Kidney (tissue), 22 donors: ENCODE measurements around the gene FAM174A. TPM values are rescaled to one million over a fixed set of nuclear protein-coding genes. Genes with fewer than 3 reads are reported as not detected.

Experiments used
- DNase-seq, 5 donors: peaks; one replicate each; pipeline ENCODE4 v3.0.0-alpha.2; 2013 to 2020
- FAIRE-seq: peaks from 2 replicates; lab custom pipeline; 2012; peaks lifted over from hg19 to GRCh38; lab: Jason Lieb, UNC
- H3K27ac ChIP-seq, 2 donors: one replicate each; pipeline ENCODE4 v1.7.0; 2013; ENCODE audit warnings: low read depth in 2 of 2, low read length in 2 of 2, inconsistent platforms in 1 of 2
- H3K27me3 ChIP-seq: one replicate; pipeline ENCODE4 v1.7.1; 2013; ENCODE audit warnings: low read length, inconsistent platforms; ENCODE audit not compliant: control insufficient read depth, insufficient read depth
- H3K36me3 ChIP-seq, 3 donors: one replicate each; pipeline versions ENCODE4 v1.7.0 to v1.7.1; 2013; ENCODE audit warnings: low read length in 3 of 3, control low read depth in 1 of 3, inconsistent platforms in 1 of 3; ENCODE audit not compliant: insufficient read depth in 3 of 3, control insufficient read depth in 2 of 3
- H3K4me1 ChIP-seq, 3 donors: one replicate each; pipeline versions ENCODE4 v1.7.0 to v1.7.1; 2013; ENCODE audit warnings: low read length in 3 of 3, inconsistent platforms in 1 of 3, low read depth in 1 of 3; ENCODE audit not compliant: control insufficient read depth in 2 of 3, insufficient read depth in 2 of 3
- H3K4me3 ChIP-seq, 3 donors: one replicate each; pipeline versions ENCODE4 v1.7.0 to v1.8.1; 2013; ENCODE audit warnings: low read length in 3 of 3, control low read depth in 1 of 3, inconsistent platforms in 1 of 3
- H3K9ac ChIP-seq, 3 donors: one replicate each; pipeline versions ENCODE4 v1.7.0 to v1.7.1; 2013; ENCODE audit warnings: low read length in 3 of 3, control low read depth in 1 of 3, inconsistent platforms in 1 of 3
- H3K9me3 ChIP-seq, 3 donors: one replicate each; pipeline versions ENCODE4 v1.7.0 to v1.7.1; 2013; ENCODE audit warnings: low read length in 3 of 3, control low read depth in 1 of 3, inconsistent platforms in 1 of 3; ENCODE audit not compliant: control insufficient read depth in 2 of 3, insufficient read depth in 1 of 3
- intact Hi-C: fragments of 100-400 bp; cut with DNase I; formaldehyde crosslinking; loops from one replicate; pipeline ENCODE4 v1.11.1; 2022
- long read RNA-seq, 10 donors: library from polyadenylated mRNA in 1 of 10; unstranded in 1 of 10; transcript quantifications; one replicate each; pipeline ENCODE4 v2.0.0 and lab custom pipeline, GENCODE V29; 2021 to 2026
- polyA plus RNA-seq: library from polyadenylated mRNA; stranded (reverse); fragments of 350-450 nt; fragmentation: Illumina TruSeq; extraction: RNeasy Lipid Tissue Mini Kit (QIAGEN cat#74804); gene quantifications from one replicate; pipeline ENCODE4 v1.2.3, GENCODE V29; 2014; ENCODE audit warnings: low read depth, low replicate concordance; ENCODE audit not compliant: insufficient read depth
- total RNA-seq: library from RNA; stranded (reverse); fragmentation: NEBNext Ultra II Directional; extraction: Animal tissue kit (Norgen Biotek cat#: 25700); gene quantifications from one replicate; pipeline ENCODE4 v1.2.1, GENCODE V29; 2021
- TF ChIP-seq, protein P1 (sequence below): IDR thresholded peaks from 3 replicates; pipeline ENCODE4 v1.5.1; 2012; ENCODE audit warnings: mild to moderate bottlenecking, moderate library complexity, borderline replicate concordance; ENCODE audit not compliant: insufficient read depth; ENCODE audit errors: extremely low read depth
- donor health status: control.
- donor health status: control.
- donor health status: control.
- donor health status: control.
- donor health status: control.
- donor health status: DM: yes; HTN: yes; CAD: no.
- donor health status: Normal renal cell carcinoma (clear cell type).

The FAM174A gene
- total RNA-seq (21.1 TPM), polyA plus RNA-seq (29.5 TPM)
- long read RNA-seq, donor 1, transcript FAM174A-201 (3 exons, 1,356 nt): major isoform, 13 of 13 reads
- long read RNA-seq, donor 1, partial matches to known transcripts: 0 of 13 reads
- long read RNA-seq, donor 1, other reads (novel, unspliced or antisense): 0 of 13 reads
- long read RNA-seq, donor 2, transcript FAM174A-201 (3 exons, 1,356 nt): major isoform, 19 of 19 reads
- long read RNA-seq, donor 2, partial matches to known transcripts: 0 of 19 reads
- long read RNA-seq, donor 2, other reads (novel, unspliced or antisense): 0 of 19 reads
- long read RNA-seq, donor 3, transcript FAM174A-201 (3 exons, 1,356 nt): major isoform, 24 of 24 reads
- long read RNA-seq, donor 3, partial matches to known transcripts: 0 of 24 reads
- long read RNA-seq, donor 3, other reads (novel, unspliced or antisense): 0 of 24 reads
- long read RNA-seq, donor 4, transcript FAM174A-201 (3 exons, 1,356 nt): major isoform, 6 of 6 reads
- long read RNA-seq, donor 4, partial matches to known transcripts: 0 of 6 reads
- long read RNA-seq, donor 4, other reads (novel, unspliced or antisense): 0 of 6 reads
- long read RNA-seq, donor 5: 0 reads
- long read RNA-seq, donor 6, partial matches to known transcripts: 0 of 2 reads
- long read RNA-seq, donor 6, other reads (novel, unspliced or antisense): 0 of 2 reads
- long read RNA-seq, donor 7, transcript FAM174A-201 (3 exons, 1,356 nt): major isoform, 13 of 17 reads
- long read RNA-seq, donor 7, partial matches to known transcripts: 0 of 17 reads
- long read RNA-seq, donor 7, other reads (novel, unspliced or antisense): 4 of 17 reads
- long read RNA-seq, donor 8, transcript FAM174A-201 (3 exons, 1,356 nt): major isoform, 13 of 13 reads
- long read RNA-seq, donor 8, partial matches to known transcripts: 0 of 13 reads
- long read RNA-seq, donor 8, other reads (novel, unspliced or antisense): 0 of 13 reads
- long read RNA-seq, donor 9, transcript FAM174A-201 (3 exons, 1,356 nt): major isoform, 16 of 16 reads
- long read RNA-seq, donor 9, partial matches to known transcripts: 0 of 16 reads
- long read RNA-seq, donor 9, other reads (novel, unspliced or antisense): 0 of 16 reads
- long read RNA-seq, donor 10, transcript FAM174A-201 (3 exons, 1,356 nt): major isoform, 11 of 11 reads
- long read RNA-seq, donor 10, partial matches to known transcripts: 0 of 11 reads
- long read RNA-seq, donor 10, other reads (novel, unspliced or antisense): 0 of 11 reads

GRCh38 chr5:100535060-100536005 lies at the start of gene FAM174A:
Gene FAM174A, plus strand, starts transcription at chr5:100535374. Its CDS starts 157 bp downstream, at chr5:100535531.
- Histone ChIP-seq H3K9ac (peak within 1 kb of the TSS; percentile 63 to 82 (median 78)), H3K4me1 (peaks cover 0 to 4% (median 2%) of the 10 kb centered on the region in 3 donors), H3K27ac (peak within 1 kb of the TSS; percentile 81 to 89), H3K9me3 (peaks cover 0 to 10% (median 0%) of the 10 kb centered on the region in 3 donors), H3K36me3 (no peaks in the 10 kb centered on the region), H3K27me3 (no peaks in the 10 kb centered on the region), H3K4me3 (peak within 1 kb of the TSS; percentile 76 to 80 (median 77))
- DNase-seq: peak; percentile 97 to 99 (median 98)
- FAIRE-seq: peak; percentile 96
- TF ChIP-seq, protein P1, sequence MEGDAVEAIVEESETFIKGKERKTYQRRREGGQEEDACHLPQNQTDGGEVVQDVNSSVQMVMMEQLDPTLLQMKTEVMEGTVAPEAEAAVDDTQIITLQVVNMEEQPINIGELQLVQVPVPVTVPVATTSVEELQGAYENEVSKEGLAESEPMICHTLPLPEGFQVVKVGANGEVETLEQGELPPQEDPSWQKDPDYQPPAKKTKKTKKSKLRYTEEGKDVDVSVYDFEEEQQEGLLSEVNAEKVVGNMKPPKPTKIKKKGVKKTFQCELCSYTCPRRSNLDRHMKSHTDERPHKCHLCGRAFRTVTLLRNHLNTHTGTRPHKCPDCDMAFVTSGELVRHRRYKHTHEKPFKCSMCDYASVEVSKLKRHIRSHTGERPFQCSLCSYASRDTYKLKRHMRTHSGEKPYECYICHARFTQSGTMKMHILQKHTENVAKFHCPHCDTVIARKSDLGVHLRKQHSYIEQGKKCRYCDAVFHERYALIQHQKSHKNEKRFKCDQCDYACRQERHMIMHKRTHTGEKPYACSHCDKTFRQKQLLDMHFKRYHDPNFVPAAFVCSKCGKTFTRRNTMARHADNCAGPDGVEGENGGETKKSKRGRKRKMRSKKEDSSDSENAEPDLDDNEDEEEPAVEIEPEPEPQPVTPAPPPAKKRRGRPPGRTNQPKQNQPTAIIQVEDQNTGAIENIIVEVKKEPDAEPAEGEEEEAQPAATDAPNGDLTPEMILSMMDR: no peak
- intact Hi-C loops: no loop called here

DNA sequence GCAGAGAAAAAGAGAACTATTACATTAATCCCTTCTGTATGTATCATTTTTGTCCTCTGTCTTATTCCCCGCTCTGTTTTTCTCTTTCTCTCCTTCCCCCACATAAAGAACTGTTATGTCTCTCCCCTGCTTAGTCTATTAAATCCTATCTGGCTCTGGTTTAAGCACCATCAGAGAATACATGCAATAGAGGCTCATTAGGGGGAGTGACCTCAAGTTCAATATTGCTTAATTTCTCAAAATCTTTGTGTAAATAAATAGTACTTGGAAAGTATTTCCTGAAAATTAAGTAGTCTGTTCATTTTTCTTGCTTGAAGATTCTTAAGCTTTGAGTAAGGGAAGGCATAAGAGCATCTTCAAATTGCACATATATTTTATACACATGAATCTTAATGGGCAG lies 41.2 kb upstream of the FAM174A start:
- DNase-seq (no peak), FAIRE-seq (no peak)
- Histone ChIP-seq H3K9ac (no peak overlapping the region), H3K27me3 (no peaks in the 10 kb centered on the region), H3K36me3 (no peaks in the 10 kb centered on the region), H3K27ac (no peak overlapping the region), H3K4me1 (no peaks in the 10 kb centered on the region), H3K4me3 (no peak overlapping the region), H3K9me3 (no peaks in the 10 kb centered on the region)
- intact Hi-C loops: no loop called here
- TF ChIP-seq, protein P1: no peak

GRCh38 chr5:100496296-100496695 lies 38.9 kb upstream of the FAM174A start:
- Histone ChIP-seq H3K4me1 (no peaks in the 10 kb centered on the region), H3K9me3 (no peaks in the 10 kb centered on the region), H3K27me3 (no peaks in the 10 kb centered on the region), H3K9ac (no peak overlapping the region), H3K27ac (no peak overlapping the region), H3K36me3 (no peaks in the 10 kb centered on the region), H3K4me3 (no peak overlapping the region)
- FAIRE-seq (no peak), DNase-seq (no peak)
- TF ChIP-seq, protein P1: no peak
- intact Hi-C loops: no loop called here
